ENCODE data around the gene ADAT1. TPM values are rescaled to one million over a fixed set of nuclear protein-coding genes. Genes with fewer than 3 reads are reported as not detected.

ADAT1 gene
- total RNA-seq, 1 experiment from 2014 or later: 44.2 TPM

GRCh38 chr16:75628351-75628750 lies 5.3 kb upstream of the ADAT1 start:
- Histone ChIP-seq H3K4me2 (ENCODE audit: low read length) (no peak overlapping the region), H2AFZ (ENCODE audit: low read depth, low read length, poor library complexity, severe bottlenecking) (no peak overlapping the region), H4K20me1 (ENCODE audit: insufficient read depth) (0 out of 2 replicates have a peak, but pooled peaks cover 5% of the 10 kb centered on the region), H3K36me3 (ENCODE audit: control insufficient read depth in 1 of 2, insufficient read depth in 2 of 2, low read length in 2 of 2) (peaks cover 41 to 69% of the 10 kb centered on the region in 2 experiments), H3K4me3 (replicated peaks in 1 of 2; ENCODE audit: low read depth in 1 of 2, low read length in 2 of 2) (no peak overlapping the region), H3K79me2 (ENCODE audit: insufficient read depth, low read length) (no peaks in the 10 kb centered on the region), H3K27me3 (ENCODE audit: insufficient read depth, low read length) (no peaks in the 10 kb centered on the region), H3K9me2 (ENCODE audit: insufficient read depth) (no peaks in the 10 kb centered on the region), H3K27ac (ENCODE audit: low read depth, low read length) (no peak overlapping the region), H3K4me1 (ENCODE audit: control insufficient read depth in 1 of 2, insufficient read depth in 2 of 2, low read length in 2 of 2) (peaks cover 0 to 5% of the 10 kb centered on the region in 2 experiments; a peak in 2 of 4 replicates), H3K9ac (ENCODE audit: low read length) (no peak overlapping the region), H3K9me3 (ENCODE audit: control insufficient read depth in 1 of 2, insufficient read depth in 1 of 2, low read depth in 1 of 2, low read length in 2 of 2) (no peaks in the 10 kb centered on the region)
- intact Hi-C loops (cut with micrococcal nuclease): no loop called here
- BruUV-seq (replicated peaks): no TSS peak
- ChIA-PET RAD21 (ENCODE audit: low non-redundant PET in 1 of 2, low total read pairs in 2 of 2, uncharacterized antibody in 2 of 2, unreplicated experiment in 2 of 2) (no interaction called here), CTCF (no interaction called here), POLR2A (no interaction called here)
- ATAC-seq: no peak
- TF ChIP-seq ZFX (IDR thresholded peaks at IDR 0.05) (no peak), MAX (IDR thresholded peaks at IDR 0.05) (no peak), EZH2phosphoT487 (IDR thresholded peaks at IDR 0.05; ENCODE audit: borderline replicate concordance) (no peak), POLR2A (IDR thresholded peaks at IDR 0.05; ENCODE audit: borderline replicate concordance, extremely low read depth, insufficient read depth, insufficient read length) (no peak), ZBTB33 (IDR thresholded peaks at IDR 0.05; ENCODE audit: extremely low read depth, insufficient replicate concordance, low read length) (no peak), RAD21 (IDR thresholded peaks at IDR 0.05; ENCODE audit: low read depth) (no peak), ELF1 (IDR thresholded peaks at IDR 0.05; ENCODE audit: borderline replicate concordance, low read depth) (no peak), SRF (IDR thresholded peaks at IDR 0.05; ENCODE audit: low read depth) (no peak)
- DNase-seq (ENCODE audit: low read depth, low spot score): no peak

- H3K79me2 ChIP-seq (ENCODE audit: insufficient read depth, low read length): no peaks in the 10 kb centered on the region
- H3K4me3 ChIP-seq (replicated peaks in 1 of 2; ENCODE audit: low read depth in 1 of 2, low read length in 2 of 2): no peak overlapping the region
- DNase-seq (ENCODE audit: low read depth, low spot score): no peak
- ChIA-PET CTCF (no interaction called here), RAD21 (ENCODE audit: low non-redundant PET in 1 of 2, low total read pairs in 2 of 2, uncharacterized antibody in 2 of 2, unreplicated experiment in 2 of 2) (no interaction called here), POLR2A (no interaction called here)
- H3K9me3 ChIP-seq (ENCODE audit: control insufficient read depth in 1 of 2, insufficient read depth in 1 of 2, low read depth in 1 of 2, low read length in 2 of 2): no peaks in the 10 kb centered on the region
- BruUV-seq (replicated peaks): no TSS peak
- no peak overlapping the region for H3K4me2 ChIP-seq (ENCODE audit: low read length)
- intact Hi-C loops (cut with micrococcal nuclease): no loop called here
- no peak for ATAC-seq
- no peak for TF ChIP-seq POLR2A (IDR thresholded peaks at IDR 0.05; ENCODE audit: borderline replicate concordance, extremely low read depth, insufficient read depth, insufficient read length)
- no peak for TF ChIP-seq REST (IDR thresholded peaks at IDR 0.05; ENCODE audit: low read depth)
- TF ChIP-seq ZNF274 (IDR thresholded peaks at IDR 0.05; ENCODE audit: low read depth, low read length): no peak
- TF ChIP-seq RAD21 (IDR thresholded peaks at IDR 0.05; ENCODE audit: low read depth): no peak
- TF ChIP-seq SIN3A (IDR thresholded peaks at IDR 0.05; ENCODE audit: low read depth): no peak
- TF ChIP-seq YY1 (IDR thresholded peaks at IDR 0.05; ENCODE audit: extremely low read depth, insufficient replicate concordance, low read depth, low read length): no peak
- H3K9ac ChIP-seq (ENCODE audit: low read length): no peak overlapping the region
- H3K27me3 ChIP-seq (ENCODE audit: insufficient read depth, low read length): no peaks in the 10 kb centered on the region
- no peak overlapping the region for H2AFZ ChIP-seq (ENCODE audit: low read depth, low read length, poor library complexity, severe bottlenecking)
- peaks cover 36 to 64% of the 10 kb centered on the region in 2 experiments for H3K36me3 ChIP-seq (ENCODE audit: control insufficient read depth in 1 of 2, insufficient read depth in 2 of 2, low read length in 2 of 2)
- 0 out of 2 replicates have a peak, but pooled peaks cover 5% of the 10 kb centered on the region for H4K20me1 ChIP-seq (ENCODE audit: insufficient read depth)
- peaks cover 0 to 5% of the 10 kb centered on the region in 2 experiments; a peak in 2 of 4 replicates for H3K4me1 ChIP-seq (ENCODE audit: control insufficient read depth in 1 of 2, insufficient read depth in 2 of 2, low read length in 2 of 2)
- H3K9me2 ChIP-seq (ENCODE audit: insufficient read depth): no peaks in the 10 kb centered on the region
- H3K27ac ChIP-seq (ENCODE audit: low read depth, low read length): no peak overlapping the region
Observed at GRCh38 chr16:75627851-75628250, 4.8 kb upstream of the ADAT1 start.
